ENCODE data around the gene PRKAR2A. TPM values are rescaled to one million over a fixed set of nuclear protein-coding genes. Genes with fewer than 3 reads are reported as not detected.

PRKAR2A gene
- total RNA-seq, 1 donor from 2014 or later, result 47.6 TPM

GRCh38 chr3:48863122-48863521 is 15.4 kb upstream of the PRKAR2A start:
- peaks cover 29% of the 10 kb centered on the region for H3K36me3 ChIP-seq
- H3K27me3 ChIP-seq, result no peaks in the 10 kb centered on the region
- no peak overlapping the region for H3K4me3 ChIP-seq
- H3K27ac ChIP-seq, result no peak overlapping the region
- intact Hi-C loops (cut with DNase I), result no loop called here
- no peaks in the 10 kb centered on the region for H3K4me1 ChIP-seq
- ATAC-seq (no peak), DNase-seq (no peak)
- H3K9me3 ChIP-seq, result no peaks in the 10 kb centered on the region
- TF ChIP-seq CTCF (IDR thresholded peaks at IDR 0.05), result no peak

GRCh38 chr3:48859206-48859605 is 11.5 kb upstream of the PRKAR2A start:
- Histone ChIP-seq H3K9me3 (no peaks in the 10 kb centered on the region), H3K36me3 (peaks cover 48% of the 10 kb centered on the region), H3K27ac (no peak overlapping the region), H3K4me1 (no peaks in the 10 kb centered on the region), H3K4me3 (no peak overlapping the region), H3K27me3 (no peaks in the 10 kb centered on the region)
- intact Hi-C loops (cut with DNase I), result no loop called here
- no peak for TF ChIP-seq CTCF (IDR thresholded peaks at IDR 0.05)
- no peak for DNase-seq
- peak; percentile 52 for ATAC-seq

- Histone ChIP-seq H3K9me3 (no peaks in the 10 kb centered on the region), H3K27ac (no peak overlapping the region), H3K4me1 (no peaks in the 10 kb centered on the region), H3K36me3 (peaks cover 48% of the 10 kb centered on the region), H3K27me3 (no peaks in the 10 kb centered on the region), H3K4me3 (no peak overlapping the region)
- TF ChIP-seq CTCF (IDR thresholded peaks at IDR 0.05), result no peak
- DNase-seq (no peak), ATAC-seq (no peak)
- intact Hi-C loops (cut with DNase I), result no loop called here
Observed at GRCh38 chr3:48858709-48859108, 11.0 kb upstream of the PRKAR2A start.

GRCh38 chr3:48857641-48858040 is 10.0 kb upstream of the PRKAR2A start:
- H3K4me1 ChIP-seq, result no peaks in the 10 kb centered on the region
- DNase-seq, result no peak
- H3K27me3 ChIP-seq, result no peaks in the 10 kb centered on the region
- ATAC-seq, result no peak
- H3K9me3 ChIP-seq, result no peaks in the 10 kb centered on the region
- intact Hi-C loops (cut with DNase I), result no loop called here
- no peak for TF ChIP-seq CTCF (IDR thresholded peaks at IDR 0.05)
- no peak overlapping the region for H3K27ac ChIP-seq
- H3K36me3 ChIP-seq, result peaks cover 48% of the 10 kb centered on the region
- no peak overlapping the region for H3K4me3 ChIP-seq

GRCh38 chr3:48856469-48856868 is 8.8 kb upstream of the PRKAR2A start:
- H3K4me3 ChIP-seq, result no peak overlapping the region
- peaks cover 37% of the 10 kb centered on the region for H3K36me3 ChIP-seq
- no peak for TF ChIP-seq CTCF (IDR thresholded peaks at IDR 0.05)
- intact Hi-C loops (cut with DNase I), result no loop called here
- DNase-seq (no peak), ATAC-seq (no peak)
- H3K4me1 ChIP-seq, result no peaks in the 10 kb centered on the region
- H3K27me3 ChIP-seq, result no peaks in the 10 kb centered on the region
- H3K27ac ChIP-seq, result no peak overlapping the region
- no peaks in the 10 kb centered on the region for H3K9me3 ChIP-seq

Data from upper lobe of right lung (tissue), 1 donor.